Colon (tissue), 2 donors: ENCODE results near the gene KCNQ2.

Source experiments
- FAIRE-seq: peaks from 2 replicates; lab custom pipeline; 2012; peaks lifted over from hg19 to GRCh38; lab: Jason Lieb, UNC
- donor health status: control.
- donor health status: control.

Gene KCNQ2

DNA sequence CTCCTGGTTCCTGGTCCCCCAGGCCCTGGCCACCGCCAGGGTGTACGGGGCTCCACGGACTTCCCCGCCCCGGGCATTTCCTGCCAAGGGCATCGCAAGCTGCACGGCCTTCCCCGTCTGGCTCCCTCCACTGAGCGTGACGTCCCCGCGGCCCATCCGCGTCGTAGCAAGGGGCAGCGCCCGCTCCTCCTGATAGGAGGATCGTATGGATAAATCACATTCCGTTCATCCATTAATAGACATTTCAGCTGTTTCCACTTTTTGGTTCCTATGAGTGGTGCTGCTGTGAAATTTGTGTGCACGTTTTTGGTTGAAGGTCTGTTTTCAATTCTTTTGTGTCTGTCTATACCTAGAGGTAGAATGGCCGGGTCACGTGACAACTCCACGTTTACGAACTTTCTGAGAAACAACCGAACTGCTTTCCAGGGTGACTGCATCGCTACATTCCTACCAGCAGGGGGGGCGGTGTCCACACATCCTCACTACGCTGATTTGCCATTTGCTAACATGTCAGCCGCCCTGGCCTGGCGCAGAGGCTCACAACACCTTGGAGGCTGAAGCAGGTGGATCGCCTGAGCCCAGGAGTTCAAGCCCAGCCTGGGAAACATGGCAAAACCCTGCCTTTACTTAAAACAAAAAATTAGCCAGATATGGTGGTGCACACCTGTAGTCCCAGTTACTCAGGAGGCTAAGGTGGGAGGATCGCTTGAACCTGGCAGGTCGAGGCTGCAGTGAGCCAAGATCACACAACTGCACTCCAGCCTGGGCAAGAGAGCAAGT, 37.7 kb downstream of the KCNQ2 start:
- FAIRE-seq, result no peak

DNA sequence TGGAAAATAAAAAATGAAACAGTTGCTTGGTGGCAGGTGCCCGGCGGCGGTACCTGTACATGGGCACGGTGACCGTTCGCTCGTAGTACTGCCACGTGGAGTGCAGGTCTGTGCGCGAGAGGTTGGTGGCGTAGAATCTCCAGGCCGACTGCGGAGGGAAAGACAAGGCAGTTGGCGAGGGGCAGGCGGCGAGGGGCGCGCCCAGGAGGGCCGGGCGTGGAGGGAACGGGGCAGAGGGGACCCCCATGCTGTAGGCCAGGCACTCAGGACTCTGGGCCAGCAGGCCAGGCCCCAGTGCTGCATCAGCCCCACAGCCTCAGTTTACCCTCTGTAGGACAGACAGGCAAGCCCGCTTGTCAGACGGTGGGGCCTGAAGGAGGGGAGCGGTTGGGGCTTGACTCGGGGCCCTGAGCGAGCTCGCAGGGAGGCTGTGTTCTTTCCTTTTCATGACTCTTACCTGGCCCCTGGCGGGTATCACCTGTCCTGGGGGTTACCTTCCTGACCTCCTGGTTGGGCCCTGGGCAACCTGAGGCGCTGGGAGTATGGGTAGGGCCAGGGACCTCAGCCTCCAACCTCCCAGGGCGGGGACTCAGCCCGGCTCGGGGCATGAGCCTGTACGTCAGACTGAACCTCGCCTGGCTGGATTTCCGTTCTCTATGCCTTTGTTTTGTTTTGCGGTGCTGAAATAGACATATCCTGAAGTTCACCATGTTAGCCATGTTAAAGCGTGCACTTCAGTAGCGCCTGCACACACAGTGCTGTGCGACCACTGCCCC, 38.5 kb downstream of the KCNQ2 start:
- FAIRE-seq, result no peak

DNA sequence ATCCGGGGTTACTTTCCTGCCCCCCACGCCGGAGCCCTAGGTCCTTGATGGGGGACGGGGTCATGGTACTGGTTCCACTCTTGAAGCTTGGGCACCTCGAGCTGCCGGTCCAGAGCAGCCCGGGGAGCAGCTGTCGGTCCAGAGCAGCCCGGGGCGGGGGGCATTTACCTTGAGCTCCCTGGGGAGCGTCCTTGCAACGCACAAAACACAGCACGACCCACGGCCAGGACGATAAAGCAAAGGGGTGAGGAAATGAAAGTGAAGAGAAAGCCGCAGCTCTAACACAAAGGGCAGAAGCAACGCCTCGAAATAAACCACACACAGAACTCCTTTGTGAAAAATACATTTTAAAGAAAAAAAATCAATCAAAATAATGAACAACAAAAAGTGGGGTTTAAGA, 39.1 kb downstream of the KCNQ2 start:
- no peak for FAIRE-seq

DNA sequence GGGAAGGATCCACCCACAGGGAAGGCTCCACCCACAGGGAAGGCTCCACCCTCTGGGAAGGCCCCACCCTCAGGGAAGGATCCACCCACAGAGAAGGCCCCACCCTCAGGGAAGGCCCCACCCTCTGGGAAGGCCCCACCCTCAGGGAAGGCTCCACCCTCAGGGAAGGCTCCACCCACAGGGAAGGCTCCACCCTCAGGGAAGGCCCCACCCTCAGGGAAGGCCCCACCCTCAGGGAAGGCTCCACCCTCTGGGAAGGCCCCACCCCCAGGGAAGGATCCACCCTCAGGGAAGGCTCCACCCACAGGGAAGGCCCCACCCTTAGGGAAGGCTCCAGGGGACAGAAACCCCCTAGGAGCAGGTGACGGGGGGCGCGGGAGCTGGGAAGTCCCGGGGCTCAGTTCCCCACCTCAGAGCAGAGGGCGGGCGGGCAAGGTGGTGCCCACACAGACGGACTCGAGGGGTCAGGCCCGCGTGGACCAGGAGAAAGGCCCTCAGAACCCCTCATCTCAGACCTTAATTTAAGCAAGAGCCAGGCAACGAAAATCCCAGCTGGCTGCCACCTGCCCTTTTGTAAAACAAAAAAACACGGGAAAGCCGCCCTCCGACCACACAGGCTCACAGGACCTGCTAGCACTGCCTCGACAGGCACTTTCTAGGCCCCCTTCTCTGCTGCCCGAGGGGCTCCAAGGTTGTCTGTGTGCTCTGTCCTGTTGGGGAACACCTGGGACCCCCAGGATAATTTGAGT, 39.7 kb downstream of the KCNQ2 start:
- no peak for FAIRE-seq

DNA sequence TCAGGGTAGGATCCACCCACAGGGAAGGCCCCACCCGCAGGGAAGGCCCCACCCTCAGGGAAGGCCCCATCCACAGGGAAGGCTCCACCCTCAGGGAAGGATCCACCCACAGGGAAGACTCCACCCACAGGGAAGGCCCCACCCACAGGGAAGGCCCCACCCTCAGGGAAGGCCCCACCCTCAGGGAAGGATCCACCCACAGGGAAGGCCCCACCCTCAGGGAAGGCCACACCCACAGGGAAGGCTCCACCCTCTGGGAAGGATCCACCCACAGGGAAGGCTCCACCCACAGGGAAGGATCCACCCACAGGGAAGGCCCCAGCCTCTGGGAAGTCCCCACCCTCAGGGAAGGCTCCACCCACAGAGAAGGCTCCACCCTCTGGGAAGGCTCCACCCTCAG, 40.5 kb downstream of the KCNQ2 start:
- FAIRE-seq, result no peak

DNA sequence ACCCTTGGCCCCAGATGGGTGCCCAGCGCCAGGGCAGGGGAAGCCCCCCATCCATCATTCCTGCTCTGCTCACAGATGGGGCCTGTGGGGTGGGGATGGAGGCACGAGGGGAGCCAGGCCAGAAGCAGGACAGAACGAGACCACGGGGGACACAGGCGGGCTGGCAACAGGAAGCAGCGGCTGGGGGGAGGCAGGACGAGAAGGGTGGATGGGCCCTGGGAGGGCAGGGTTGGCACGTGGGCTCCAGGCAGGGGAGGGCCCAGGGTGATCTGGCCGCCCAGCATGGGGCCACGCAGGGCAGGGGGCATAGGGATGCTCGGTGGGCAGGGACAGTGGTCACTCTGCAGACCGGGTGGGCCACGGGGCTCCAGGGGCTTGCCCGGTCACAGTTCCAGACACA, 41.6 kb downstream of the KCNQ2 start:
- no peak for FAIRE-seq

DNA sequence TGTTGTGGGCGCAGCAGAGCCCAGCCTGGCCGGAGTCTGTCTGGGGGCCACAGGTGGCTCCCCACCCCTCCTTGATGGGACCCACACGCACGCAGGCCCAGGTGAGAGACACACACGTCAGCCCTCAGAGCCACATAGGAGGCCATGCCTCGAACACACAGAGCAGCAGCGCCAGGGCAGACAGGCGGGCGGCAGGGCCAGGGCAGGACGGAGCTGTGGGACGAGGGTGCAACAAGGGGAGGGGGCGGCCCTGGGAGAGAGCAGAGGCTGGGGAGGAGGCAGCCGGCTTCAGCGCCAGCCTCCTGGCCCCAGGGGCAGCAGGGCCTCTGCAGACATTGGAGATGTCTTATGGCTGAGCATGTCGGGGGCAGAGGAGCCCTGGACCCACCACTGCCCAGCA, 42.5 kb downstream of the KCNQ2 start:
- no peak for FAIRE-seq

DNA sequence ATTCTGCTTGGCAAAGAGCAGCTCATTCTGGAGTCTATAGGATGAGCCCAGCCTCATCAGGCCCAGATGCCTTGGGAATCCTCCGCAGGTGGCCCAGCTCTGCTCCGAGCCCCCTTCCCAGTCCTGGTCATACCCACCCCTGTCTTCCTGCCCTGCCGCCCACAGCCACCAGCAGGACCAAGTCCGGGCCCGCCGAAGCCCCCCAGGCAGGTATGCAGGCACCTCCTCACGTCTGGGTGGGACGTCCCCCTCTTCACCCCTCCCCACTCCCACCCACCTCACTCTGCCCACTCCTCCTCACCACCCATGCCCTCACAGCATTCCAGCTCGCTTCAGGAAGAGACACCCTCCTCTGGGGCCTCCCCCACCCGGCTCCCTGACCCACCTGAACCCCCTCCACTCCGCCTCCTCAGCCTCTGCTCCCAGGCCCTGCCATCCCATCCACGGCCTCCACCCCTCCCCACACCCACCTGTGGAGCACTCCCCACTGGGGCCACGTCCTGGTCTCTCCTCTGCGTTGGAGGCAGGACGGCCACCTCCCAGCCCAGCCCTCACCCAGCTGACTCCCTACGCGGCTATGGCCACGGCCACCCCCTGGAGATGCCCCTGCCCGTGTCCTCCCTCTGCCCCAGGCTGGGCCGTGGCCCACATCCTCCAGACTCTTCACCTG, 43.4 kb downstream of the KCNQ2 start:
- FAIRE-seq, result no peak

DNA sequence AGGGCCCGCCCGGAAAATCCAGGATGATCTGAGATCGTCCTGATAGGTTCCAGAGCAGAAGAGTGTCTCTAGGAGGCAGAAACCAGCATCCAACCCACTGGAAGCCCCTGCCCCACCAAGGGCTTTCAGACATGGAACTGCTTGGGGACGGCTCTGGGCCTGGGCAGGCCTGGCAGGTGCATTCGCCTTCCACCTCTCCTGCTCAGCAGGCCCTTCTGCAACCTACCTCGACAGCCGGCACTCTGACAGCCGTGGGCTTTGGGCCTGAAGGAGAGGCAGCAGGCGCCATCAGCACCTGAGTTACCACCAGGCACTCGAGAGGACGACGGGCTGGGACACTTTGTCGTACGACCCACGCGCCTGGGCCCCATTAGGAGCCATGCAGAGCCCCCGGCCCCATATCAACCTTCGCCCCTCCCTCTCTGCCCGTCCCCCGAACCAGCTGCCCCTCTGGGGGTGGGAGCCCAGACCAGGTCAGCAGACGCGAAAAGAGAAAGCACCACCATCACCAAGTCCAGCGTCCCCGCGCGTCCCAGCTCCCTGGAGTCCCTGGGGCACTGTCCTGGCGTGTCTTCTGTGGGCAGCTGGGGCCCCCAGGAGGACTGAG, 44.6 kb downstream of the KCNQ2 start:
- FAIRE-seq, result no peak

DNA sequence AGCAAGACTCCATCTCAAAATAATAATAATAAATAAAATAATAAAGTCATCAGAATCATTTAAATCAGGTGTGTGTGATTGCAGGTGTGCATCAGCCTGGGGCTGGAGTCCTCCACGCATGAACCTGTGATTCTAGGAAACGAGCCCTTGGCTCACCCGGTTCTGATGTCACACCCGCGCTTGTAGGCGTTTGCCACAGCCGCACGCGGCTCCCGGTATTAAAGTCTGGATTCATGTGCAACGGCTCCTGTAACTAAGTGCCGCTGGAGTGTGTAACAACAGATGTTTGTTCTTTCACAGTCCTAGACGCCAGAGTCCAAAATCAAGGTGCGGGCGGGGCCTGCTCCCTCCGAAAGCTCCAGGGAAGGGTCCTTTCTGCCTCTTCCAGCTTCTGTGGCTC, 45.2 kb downstream of the KCNQ2 start:
- no peak for FAIRE-seq

DNA sequence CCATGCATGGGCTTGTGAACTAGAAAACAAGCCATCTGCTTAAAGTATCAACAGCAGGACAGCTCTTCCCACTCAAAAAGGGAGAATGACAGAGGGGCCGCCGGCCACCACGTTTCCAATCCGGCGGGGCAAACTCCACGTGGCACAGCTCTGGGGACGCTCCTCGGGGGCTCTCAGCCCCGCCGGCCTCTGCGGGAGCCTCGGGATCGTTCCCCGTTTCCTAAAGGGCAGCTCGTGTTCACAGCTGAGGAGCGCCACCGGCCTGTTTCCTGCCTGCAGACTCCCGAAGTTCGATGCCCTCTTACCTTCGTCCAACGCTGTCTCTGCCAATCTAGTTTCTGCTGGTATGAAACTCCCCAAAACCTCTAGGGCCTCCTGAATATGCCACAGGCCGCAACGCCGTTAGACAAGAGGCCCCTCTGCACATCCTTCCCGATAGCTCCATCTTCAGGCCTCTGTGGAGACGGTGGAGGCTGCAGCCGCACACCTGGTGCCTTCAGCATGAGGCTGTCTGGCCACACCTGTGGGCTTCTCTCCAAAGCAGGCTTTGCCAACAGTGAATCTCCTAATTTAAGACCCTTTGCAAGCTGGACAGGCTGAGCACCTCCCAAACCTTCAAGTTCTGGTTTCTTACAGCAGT, 46.5 kb downstream of the KCNQ2 start:
- no peak for FAIRE-seq

DNA sequence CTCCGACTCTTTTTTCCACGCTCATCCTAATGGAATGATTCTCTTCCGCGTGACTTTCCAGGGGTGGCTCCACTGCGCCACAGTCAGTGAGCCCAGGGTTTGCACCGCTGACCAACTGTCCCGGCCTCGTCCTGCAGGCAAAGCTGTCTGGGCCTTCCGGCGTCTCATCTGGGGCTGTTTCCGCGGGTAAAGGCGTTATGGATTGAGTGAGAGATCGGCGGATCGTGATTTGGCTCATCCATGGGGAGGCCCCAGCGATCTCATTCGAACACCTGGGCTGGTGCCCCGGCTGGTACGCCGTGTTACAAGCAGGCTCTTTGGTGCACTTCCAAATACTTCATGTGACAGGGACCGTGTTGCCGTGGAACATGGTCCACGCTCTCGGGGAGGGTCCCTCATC, 47.8 kb downstream of the KCNQ2 start:
- FAIRE-seq, result no peak

DNA sequence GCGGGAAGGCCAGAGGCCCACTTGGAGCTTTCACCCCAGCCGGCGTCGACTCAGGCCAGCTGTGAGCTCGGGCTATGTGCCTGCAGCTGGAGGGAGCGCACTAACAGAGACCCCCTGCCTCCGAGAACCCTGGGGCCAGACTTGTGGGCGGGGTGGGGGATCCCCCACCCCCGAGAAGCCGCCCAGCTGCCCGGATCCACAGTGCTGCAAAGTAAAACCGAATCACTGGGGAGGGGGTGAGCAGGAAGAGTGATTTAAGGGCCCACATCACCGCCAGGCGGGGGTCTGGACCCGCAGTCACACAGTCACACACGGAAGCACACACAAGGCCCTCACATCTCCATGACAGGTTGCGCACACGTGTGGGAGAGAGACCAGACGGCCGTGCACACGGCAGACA, 48.7 kb downstream of the KCNQ2 start:
- FAIRE-seq, result no peak

DNA sequence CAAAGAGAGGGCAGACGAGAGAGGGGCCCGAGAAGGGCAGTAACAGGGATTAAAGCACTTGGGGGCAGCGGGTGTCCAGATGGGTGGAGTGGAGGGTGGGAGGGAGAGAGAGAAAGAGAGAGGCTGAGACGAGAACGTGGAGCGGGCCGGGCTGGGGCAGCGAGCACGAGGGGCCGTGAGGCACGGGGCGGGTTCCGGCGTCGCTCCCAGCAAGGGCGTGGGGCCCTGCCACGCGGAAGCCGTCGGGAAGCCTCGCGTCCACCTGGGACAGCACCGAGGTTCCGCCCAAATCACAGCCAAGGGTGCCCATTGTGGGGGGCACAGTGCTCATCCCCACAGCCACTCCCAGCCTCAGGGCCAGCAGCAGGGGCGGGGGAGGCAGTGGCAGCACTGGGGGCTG, 49.8 kb downstream of the KCNQ2 start:
- FAIRE-seq, result no peak

DNA sequence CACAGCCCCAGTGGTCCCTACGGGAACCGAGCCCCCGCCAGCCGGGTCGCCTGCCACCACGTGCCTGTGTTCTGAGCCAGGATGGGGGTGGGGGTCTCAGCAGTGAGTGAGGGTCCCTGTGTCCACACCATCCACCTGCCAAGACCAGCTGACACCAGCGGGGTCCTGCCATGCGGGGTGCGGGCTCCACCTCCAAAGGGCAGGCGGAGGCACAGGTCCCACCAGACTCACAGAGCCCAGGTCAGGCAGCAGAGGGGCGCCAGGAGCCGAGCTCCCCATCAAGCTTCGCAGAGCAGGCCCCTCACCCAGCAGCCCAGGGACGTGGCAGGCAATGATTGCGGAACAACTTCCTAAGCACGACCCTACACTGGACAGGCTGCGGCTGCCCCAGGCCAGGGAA, 50.5 kb downstream of the KCNQ2 start:
- FAIRE-seq, result no peak

DNA sequence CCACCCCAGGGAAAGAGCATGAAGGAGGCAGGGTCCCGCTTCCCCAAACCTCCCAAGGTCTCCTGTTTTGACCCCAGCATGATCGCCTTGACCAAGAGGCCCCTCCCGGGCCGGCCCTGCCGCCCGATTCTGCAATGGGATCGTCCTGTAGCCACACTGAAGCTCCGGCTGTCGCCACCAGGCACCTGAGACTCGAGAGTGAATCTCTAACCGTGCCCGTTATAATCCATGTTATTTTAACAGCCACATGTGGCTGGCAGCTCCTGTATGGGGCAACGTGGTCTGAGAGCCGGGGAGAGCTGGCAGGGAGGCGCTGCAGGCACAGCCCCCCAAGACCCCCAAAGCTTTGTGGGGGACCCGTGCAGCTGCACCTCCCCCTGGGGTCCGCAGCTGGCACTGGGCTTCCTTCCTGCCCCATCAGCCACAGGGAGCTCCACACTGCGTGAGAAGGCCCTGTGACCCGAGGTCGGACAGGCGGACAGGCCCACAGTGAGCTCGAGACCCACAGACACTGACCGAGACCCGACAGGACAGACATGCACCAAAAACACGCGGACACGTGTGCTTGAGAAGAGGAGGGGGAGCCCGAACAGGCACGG, 51.3 kb downstream of the KCNQ2 start:
- FAIRE-seq, result no peak

DNA sequence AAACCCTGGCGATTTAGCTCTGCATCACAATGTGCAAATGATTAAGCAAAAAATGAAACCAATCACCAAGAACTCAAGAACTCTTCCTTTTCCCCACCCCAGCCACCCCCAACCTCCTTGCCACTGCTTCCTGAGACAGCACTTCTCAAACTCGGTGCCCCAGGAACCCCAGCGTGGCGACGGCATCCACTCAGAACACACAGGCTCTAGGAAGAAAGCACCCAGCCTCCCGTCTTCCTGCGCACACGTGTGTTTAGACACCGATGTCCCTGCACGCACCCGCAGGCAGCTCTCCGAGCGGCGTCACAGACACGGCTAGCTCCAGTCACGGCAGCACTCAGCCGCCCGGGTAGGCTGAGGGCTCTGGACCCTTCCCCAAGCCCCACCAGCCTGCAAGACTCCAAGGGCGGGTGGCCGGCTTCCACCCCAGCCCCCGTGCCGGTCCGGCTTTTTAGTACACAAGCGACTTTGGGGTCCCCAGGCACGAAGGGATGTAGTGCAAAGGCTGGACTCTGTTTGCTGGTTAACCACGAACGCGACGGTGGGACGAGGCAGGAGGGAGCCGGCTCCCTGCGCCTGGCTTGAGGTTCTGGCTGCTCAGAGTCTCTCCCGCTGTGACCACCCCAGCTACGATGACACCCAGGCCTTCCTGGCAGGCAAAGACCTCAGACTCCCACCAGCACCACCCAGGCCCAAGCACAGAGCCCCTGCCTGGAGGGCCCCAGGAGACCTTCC, 51.9 kb downstream of the KCNQ2 start:
- no peak for FAIRE-seq

DNA sequence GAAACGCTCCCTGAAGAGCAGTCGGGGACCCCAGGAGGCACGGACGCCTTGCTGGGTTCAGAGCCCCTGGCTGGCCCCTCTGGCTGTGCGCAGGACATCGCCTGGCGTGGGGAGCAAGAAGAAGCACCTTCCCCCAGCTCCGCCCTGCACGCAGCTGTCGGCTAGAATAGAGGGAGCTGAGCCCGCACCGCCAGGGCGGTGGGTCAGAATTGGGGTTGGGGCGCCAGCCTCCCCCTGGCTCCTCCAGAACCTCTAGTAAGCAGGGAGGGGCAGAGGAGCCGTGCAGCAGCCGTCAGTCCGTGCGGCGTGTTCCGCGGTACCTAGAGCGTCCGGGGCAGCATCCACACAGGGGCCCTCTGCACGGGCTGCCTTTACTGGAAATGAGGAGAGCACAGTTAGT, 53.2 kb downstream of the KCNQ2 start:
- FAIRE-seq, result no peak

DNA sequence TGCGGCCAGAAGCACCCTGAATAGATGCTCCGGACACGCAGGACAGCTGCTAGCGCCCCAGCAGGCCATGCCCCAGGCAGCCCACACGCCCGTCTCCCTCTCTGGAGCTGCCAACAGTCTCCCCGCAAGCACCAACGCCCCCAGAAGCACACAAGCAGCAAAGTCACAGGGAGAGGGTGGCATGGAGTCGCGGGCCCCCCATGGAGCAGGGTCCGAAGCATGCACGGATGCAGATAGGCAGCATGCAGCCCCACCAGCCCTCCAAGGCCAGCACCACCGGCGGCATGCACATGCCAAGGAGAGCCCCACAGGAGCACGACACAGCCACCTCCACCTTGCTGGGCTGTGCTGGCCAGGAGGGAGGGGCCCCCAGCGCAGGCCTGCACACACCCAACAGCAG, 53.8 kb downstream of the KCNQ2 start:
- no peak for FAIRE-seq

DNA sequence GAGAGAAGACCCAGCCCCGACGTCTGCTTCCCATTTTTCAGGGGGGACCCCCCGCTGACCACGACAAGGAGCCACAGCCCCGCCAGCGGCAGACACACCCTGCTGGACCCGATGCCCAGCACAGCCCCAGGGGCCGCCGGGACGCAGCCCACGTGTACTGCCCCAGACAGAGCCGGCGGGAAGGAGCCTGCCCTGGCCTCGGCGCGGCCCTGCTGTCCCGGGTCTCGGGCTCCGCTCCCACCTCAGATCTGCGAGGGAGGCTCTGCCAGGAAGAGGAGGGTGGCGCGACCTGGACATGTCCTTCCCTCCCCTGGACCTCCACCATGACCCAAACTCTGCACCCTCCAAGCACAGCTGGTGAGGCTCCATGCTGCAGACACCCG, 54.7 kb downstream of the KCNQ2 start:
- no peak for FAIRE-seq
